Stimulated activated CD8-positive, alpha-beta memory T cell treated with anti-CD3 and anti-CD28 coated beads, Interleukin-7, amount 100 ng/mL, for 4 hours (primary cell): ENCODE measurements around the gene MYO1G.
"Not testable (repeated sequence)": the region's sequence is repeated elsewhere in the genome, so short reads cannot be mapped to it uniquely, and the experiment has no call there.

Source experiments
- DNase-seq, 2 donors: peaks; one replicate each; pipeline ENCODE4 v3.0.0-alpha.2; 2020; ENCODE audit warnings: low read depth in 2 of 2

Gene MYO1G

GRCh38 chr7:44944821-44945220 is 34.0 kb downstream of the MYO1G start:
- DNase-seq: no peak

GRCh38 chr7:44943631-44944030 is 35.2 kb downstream of the MYO1G start:
- no peak for DNase-seq

GRCh38 chr7:44937426-44937825 is 41.4 kb downstream of the MYO1G start:
- no peak for DNase-seq

GRCh38 chr7:44936322-44936721 is 42.5 kb downstream of the MYO1G start:
- no peak for DNase-seq

GRCh38 chr7:44935583-44935982 is 43.2 kb downstream of the MYO1G start:
- DNase-seq: no peak

GRCh38 chr7:44935016-44935415 is 43.8 kb downstream of the MYO1G start:
- DNase-seq: no peak

- DNase-seq: not testable (repeated sequence)
These were observed 44.3 kb downstream of the MYO1G start for GRCh38 chr7:44934510-44934909.

GRCh38 chr7:44930921-44931320 is 47.9 kb downstream of the MYO1G start:
- DNase-seq: no peak

- no peak for DNase-seq
These were observed 56.5 kb downstream of the MYO1G start for GRCh38 chr7:44922351-44922694.

GRCh38 chr7:44921607-44922350 is 57.0 kb downstream of the MYO1G start:
- peak; percentile 82 to 88 for DNase-seq

- no peak for DNase-seq
These were observed 58.7 kb downstream of the MYO1G start for GRCh38 chr7:44920119-44920518.

GRCh38 chr7:44918029-44918428 is 60.8 kb downstream of the MYO1G start:
- no peak for DNase-seq

- DNase-seq: no peak
These were observed 61.4 kb downstream of the MYO1G start for GRCh38 chr7:44917465-44917864.

- peak; percentile 60 to 65 for DNase-seq
These were observed 63.7 kb downstream of the MYO1G start for GRCh38 chr7:44914992-44915607.

- DNase-seq: no peak
These were observed 66.0 kb downstream of the MYO1G start for GRCh38 chr7:44912775-44913347.
